ENCODE measurements around the gene SACS. TPM values are rescaled to one million over a fixed set of nuclear protein-coding genes. Genes with fewer than 3 reads are reported as not detected.

SACS gene
- total and polyA plus RNA-seq, 2 donors (not counting 3 experiments of a cell fraction or from before 2014, with no cell fraction given) = 14.8 to 72.7 TPM

GRCh38 chr13:23356368-23356767, 77.1 kb downstream of the SACS start:
- no peak overlapping the region for H3K27ac ChIP-seq (ENCODE audit: insufficient read depth, low read depth, low read length)
- TF ChIP-seq FOS (IDR thresholded peaks at IDR 0.05; ENCODE audit: borderline replicate concordance, insufficient read depth, low read length) (no peak), EZH2 (IDR thresholded peaks at IDR 0.05; ENCODE audit: borderline replicate concordance, low read depth, low read length, severe bottlenecking) (no peak), MYC (IDR thresholded peaks at IDR 0.05; ENCODE audit: low read depth, low read length) (no peak), GATA2 (IDR thresholded peaks at IDR 0.05; ENCODE audit: insufficient read depth, insufficient read length, low read depth, low read length) (no peak), JUN (IDR thresholded peaks at IDR 0.05; ENCODE audit: borderline replicate concordance, insufficient read depth, insufficient read length, low read depth) (no peak)
- TF ChIP-seq, protein P1, sequence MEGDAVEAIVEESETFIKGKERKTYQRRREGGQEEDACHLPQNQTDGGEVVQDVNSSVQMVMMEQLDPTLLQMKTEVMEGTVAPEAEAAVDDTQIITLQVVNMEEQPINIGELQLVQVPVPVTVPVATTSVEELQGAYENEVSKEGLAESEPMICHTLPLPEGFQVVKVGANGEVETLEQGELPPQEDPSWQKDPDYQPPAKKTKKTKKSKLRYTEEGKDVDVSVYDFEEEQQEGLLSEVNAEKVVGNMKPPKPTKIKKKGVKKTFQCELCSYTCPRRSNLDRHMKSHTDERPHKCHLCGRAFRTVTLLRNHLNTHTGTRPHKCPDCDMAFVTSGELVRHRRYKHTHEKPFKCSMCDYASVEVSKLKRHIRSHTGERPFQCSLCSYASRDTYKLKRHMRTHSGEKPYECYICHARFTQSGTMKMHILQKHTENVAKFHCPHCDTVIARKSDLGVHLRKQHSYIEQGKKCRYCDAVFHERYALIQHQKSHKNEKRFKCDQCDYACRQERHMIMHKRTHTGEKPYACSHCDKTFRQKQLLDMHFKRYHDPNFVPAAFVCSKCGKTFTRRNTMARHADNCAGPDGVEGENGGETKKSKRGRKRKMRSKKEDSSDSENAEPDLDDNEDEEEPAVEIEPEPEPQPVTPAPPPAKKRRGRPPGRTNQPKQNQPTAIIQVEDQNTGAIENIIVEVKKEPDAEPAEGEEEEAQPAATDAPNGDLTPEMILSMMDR (IDR thresholded peaks at IDR 0.05; ENCODE audit: extremely low read depth in 1 of 2, insufficient read depth in 1 of 2, low read depth in 1 of 2, low read length in 2 of 2) = no peak
- no peaks in the 10 kb centered on the region for H3K9me1 ChIP-seq (replicated peaks; ENCODE audit: control insufficient read depth, extremely low read depth, insufficient read depth, low read length)
- dilution Hi-C loops (cut with MboI; ENCODE audit: extremely low pct_ligation_motif_present, low sequenced_read_pairs) (no loop called here), intact Hi-C loops (cut with micrococcal nuclease) (no loop called here)
- H3K4me1 ChIP-seq (ENCODE audit: control insufficient read depth, extremely low read depth, insufficient read depth, low read length) = peaks cover under 1% of the 10 kb centered on the region
- ChIA-PET POLR2A (no interaction called here), CTCF (no interaction called here)
- no peak for FAIRE-seq
- no peaks in the 10 kb centered on the region for H4K20me1 ChIP-seq (replicated peaks; ENCODE audit: control insufficient read depth, extremely low read depth, insufficient read depth, low read length)
- no peak overlapping the region for H3K4me3 ChIP-seq (replicated peaks in 1 of 3; ENCODE audit: insufficient read depth in 1 of 3, low read depth in 1 of 3, low read length in 3 of 3)
- peaks cover 6 to 34% of the 10 kb centered on the region in 2 experiments for H3K36me3 ChIP-seq (ENCODE audit: control insufficient read depth in 2 of 2, extremely low read depth in 1 of 2, insufficient read depth in 2 of 2, low read length in 2 of 2)
- no peaks in the 10 kb centered on the region for H3K9me3 ChIP-seq (replicated peaks; ENCODE audit: control insufficient read depth, insufficient read depth, low read length)
- H3K27me3 ChIP-seq (ENCODE audit: control insufficient read depth in 2 of 2, insufficient read depth in 2 of 2, low read length in 2 of 2) = no peaks in the 10 kb centered on the region
- no peak for DNase-seq (ENCODE audit: low read depth, low spot score)
- H2AFZ ChIP-seq (ENCODE audit: low read depth, low read length) = no peak overlapping the region
- no peak overlapping the region for H3K9ac ChIP-seq (replicated peaks; ENCODE audit: extremely low read depth, insufficient read depth, low read length)
- no TSS peak for BruUV-seq (replicated peaks)
- H3K79me2 ChIP-seq (ENCODE audit: control insufficient read depth, insufficient read depth, low read length) = peaks cover 62% of the 10 kb centered on the region
- no peak overlapping the region for H3K4me2 ChIP-seq (ENCODE audit: insufficient read depth, low read length)
